Upper lobe of left lung (tissue), 6 donors: ENCODE results near the gene ASMTL. TPM values are rescaled to one million over a fixed set of nuclear protein-coding genes. Genes with fewer than 3 reads are reported as not detected.

ENCODE experiments used
- ATAC-seq, 2 donors: fragments of 200-7000 bp; cut with Tn5 transposase; one replicate each; pipeline ENCODE4 v1.9.1; 2022; ENCODE audit warnings: mild to moderate bottlenecking in 2 of 2, moderate library complexity in 2 of 2; ENCODE audit not compliant: low FRiP score in 2 of 2
- DNase-seq, 2 donors: peaks; one replicate each; pipeline ENCODE4 v3.0.0-alpha.2; 2019 to 2020
- H3K27ac ChIP-seq, 4 donors: fragments of 200-600 bp; sonication (generic); one replicate each; pipeline ENCODE4 v1.5.1; 2016 to 2019
- H3K27me3 ChIP-seq, 4 donors: fragments of 200-600 bp; sonication (generic); one replicate each; pipeline ENCODE4 v1.5.1; 2017 to 2019
- H3K36me3 ChIP-seq, 4 donors: fragments of 200-600 bp; sonication (generic); one replicate each; pipeline ENCODE4 v1.5.1; 2016 to 2019
- H3K4me1 ChIP-seq, 4 donors: fragments of 200-600 bp; sonication (generic); one replicate each; pipeline ENCODE4 v1.5.1; 2018 to 2019
- H3K4me3 ChIP-seq, 4 donors: fragments of 200-600 bp; sonication (generic); one replicate each; pipeline ENCODE4 v1.5.1; 2017 to 2019; ENCODE audit warnings: mild to moderate bottlenecking in 2 of 4, moderate library complexity in 1 of 4
- H3K9me3 ChIP-seq, 4 donors: fragments of 200-600 bp; sonication (generic); one replicate each; pipeline ENCODE4 v1.5.1; 2018 to 2019
- CTCF ChIP-seq, 6 experiments: fragments of 450-650 bp in 4 of 6; fragments of 200-600 bp in 2 of 6; sonication (generic) in 2 of 6; IDR thresholded peaks; one replicate each; pipeline ENCODE4 v1.5.1; 2016 to 2019; ENCODE audit warnings: antibody characterized with exemption in 6 of 6
- EP300 ChIP-seq, 4 donors: sonication (generic); formaldehyde crosslinking; IDR thresholded peaks; one replicate each; pipeline ENCODE4 v1.5.1; 2017; ENCODE audit warnings: antibody characterized with exemption in 4 of 4, control low read depth in 2 of 4
- POLR2A ChIP-seq, 4 donors: fragments of 450-650 bp; IDR thresholded peaks; one replicate each; pipeline ENCODE4 v1.5.1; 2016 to 2017; ENCODE audit warnings: antibody characterized with exemption in 4 of 4, mild to moderate bottlenecking in 2 of 4
- POLR2AphosphoS5 ChIP-seq, 2 donors: sonication (generic); formaldehyde crosslinking; IDR thresholded peaks; one replicate each; pipeline ENCODE4 v1.5.1; 2017; ENCODE audit warnings: antibody characterized with exemption in 2 of 2
- WGBS, 2 donors: methylation state at CpG; one replicate each; pipeline ENCODE4 v1.1.5; 2017 to 2018; 5-methylcytosine and 5-hydroxymethylcytosine counted together
- total RNA-seq, 6 donors: library from RNA; depleted of rRNA in 4 of 6; stranded (reverse); fragments of >200 nt in 4 of 6; gene quantifications; one replicate each; pipeline versions ENCODE4 v1.1.0 to v1.2.1, GENCODE V29; 2016 to 2021
- donor health status: DM: no; HTN: no; CAD: no; lungs with moderate emphysema.
- donor health status: DM: no; HTN: yes; CAD: no; lungs with severe emphysema.

ASMTL gene
- total RNA-seq, 6 donors from 2014 or later: 11.0 to 28.3 (median 23.2) TPM

- TF ChIP-seq POLR2A (IDR thresholded peaks at IDR 0.05) (no peak), EP300 (IDR thresholded peaks at IDR 0.05) (no peak), POLR2AphosphoS5 (IDR thresholded peaks at IDR 0.05) (no peak), CTCF (IDR thresholded peaks at IDR 0.05) (no peak)
- ATAC-seq (no peak), DNase-seq (no peak)
- peaks cover 0 to 11% (median 9%) of the 10 kb centered on the region in 4 donors for H3K4me1 ChIP-seq
- 87 to 97% methylated on average over 3 to 14 of the region's 15 CpGs for WGBS, 2 donors
- no peak overlapping the region for H3K27ac ChIP-seq
- no peak overlapping the region for H3K4me3 ChIP-seq
- peaks cover 0 to 15% (median 7%) of the 10 kb centered on the region in 4 donors for H3K36me3 ChIP-seq
- no peaks in the 10 kb centered on the region for H3K9me3 ChIP-seq
- H3K27me3 ChIP-seq: no peaks in the 10 kb centered on the region
Observed at GRCh38 chrX:1397001-1397400, 55.7 kb downstream of the ASMTL start.

GRCh38 chrX:1395646-1396216 lies 57.0 kb downstream of the ASMTL start:
- WGBS, 2 donors: 95 to 96% methylated on average over 5 of the region's 5 CpGs
- no peak for DNase-seq
- no peak for ATAC-seq
- Histone ChIP-seq H3K9me3 (no peaks in the 10 kb centered on the region), H3K4me1 (peaks cover 5 to 17% (median 14%) of the 10 kb centered on the region in 4 donors), H3K27ac (no peak overlapping the region), H3K4me3 (no peak overlapping the region), H3K36me3 (peaks cover 0 to 6% (median 3%) of the 10 kb centered on the region in 4 donors), H3K27me3 (no peaks in the 10 kb centered on the region)
- TF ChIP-seq POLR2AphosphoS5 (IDR thresholded peaks at IDR 0.05): no peak
- TF ChIP-seq CTCF (IDR thresholded peaks at IDR 0.05): no peak

- Histone ChIP-seq H3K9me3 (no peaks in the 10 kb centered on the region), H3K27me3 (no peaks in the 10 kb centered on the region), H3K4me3 (no peak overlapping the region), H3K36me3 (peaks cover 0 to 14% (median 10%) of the 10 kb centered on the region in 4 donors), H3K27ac (peak overlapping the region in 1 of 4 donors; percentile 11), H3K4me1 (peaks cover 13 to 25% (median 22%) of the 10 kb centered on the region in 4 donors)
- no peak for DNase-seq
- no peak for TF ChIP-seq POLR2A (IDR thresholded peaks at IDR 0.05)
- TF ChIP-seq POLR2AphosphoS5 (IDR thresholded peaks at IDR 0.05): no peak
- TF ChIP-seq CTCF (IDR thresholded peaks at IDR 0.05): no peak
- no peak for TF ChIP-seq EP300 (IDR thresholded peaks at IDR 0.05)
- ATAC-seq: no peak
- 92 to 95% methylated on average over 11 to 22 of the region's 22 CpGs for WGBS, 2 donors
Observed at GRCh38 chrX:1394731-1395501, 57.8 kb downstream of the ASMTL start.

GRCh38 chrX:1393871-1394615 lies 58.7 kb downstream of the ASMTL start:
- H3K4me3 ChIP-seq: peak overlapping the region in 1 of 4 donors; percentile 91
- H3K4me1 ChIP-seq: peaks cover 21 to 34% (median 27%) of the 10 kb centered on the region in 4 donors
- DNase-seq (peak in 1 of 2 donors; percentile 5), ATAC-seq (no peak)
- H3K9me3 ChIP-seq: no peaks in the 10 kb centered on the region
- no peaks in the 10 kb centered on the region for H3K27me3 ChIP-seq
- no peak overlapping the region for H3K27ac ChIP-seq
- WGBS, 2 donors: 74 to 83% methylated on average over 14 to 16 of the region's 16 CpGs
- H3K36me3 ChIP-seq: peaks cover 6 to 23% (median 19%) of the 10 kb centered on the region in 4 donors
- TF ChIP-seq POLR2AphosphoS5 (IDR thresholded peaks at IDR 0.05) (no peak), EP300 (IDR thresholded peaks at IDR 0.05) (no peak), CTCF (IDR thresholded peaks at IDR 0.05) (no peak), POLR2A (IDR thresholded peaks at IDR 0.05) (no peak)
